Right ventricle myocardium inferior (tissue), 1 donor: ENCODE data around the gene BUD13. TPM values are rescaled to one million over a fixed set of nuclear protein-coding genes. Genes with fewer than 3 reads are reported as not detected.
"Not testable (repeated sequence)": the region's sequence is repeated elsewhere in the genome, so short reads cannot be mapped to it uniquely, and the experiment has no call there.

Experiments
- ATAC-seq: fragments of 200-7000 bp; cut with Tn5 transposase; one replicate; pipeline ENCODE4 v1.9.1; 2020; ENCODE audit warnings: mild to moderate bottlenecking, moderate library complexity
- DNase-seq: peaks from one replicate; pipeline ENCODE4 v3.0.0; 2021; ENCODE audit errors: missing footprints
- intact Hi-C: fragments of 100-400 bp; cut with DNase I; formaldehyde crosslinking; loops from one replicate; pipeline ENCODE4 v1.11.0; 2022
- total RNA-seq: library from RNA; stranded (reverse); fragmentation: NEBNext Ultra II Directional; extraction: Animal tissue kit (Norgen Biotek cat#: 25700); gene quantifications from one replicate; pipeline ENCODE4 v1.2.1, GENCODE V29; 2021
- donor health status: DM: no; HTN: yes; CAD: no; lungs with severe emphysema.

Gene BUD13
- total RNA-seq, 1 donor from 2014 or later: 7.8 TPM

DNA sequence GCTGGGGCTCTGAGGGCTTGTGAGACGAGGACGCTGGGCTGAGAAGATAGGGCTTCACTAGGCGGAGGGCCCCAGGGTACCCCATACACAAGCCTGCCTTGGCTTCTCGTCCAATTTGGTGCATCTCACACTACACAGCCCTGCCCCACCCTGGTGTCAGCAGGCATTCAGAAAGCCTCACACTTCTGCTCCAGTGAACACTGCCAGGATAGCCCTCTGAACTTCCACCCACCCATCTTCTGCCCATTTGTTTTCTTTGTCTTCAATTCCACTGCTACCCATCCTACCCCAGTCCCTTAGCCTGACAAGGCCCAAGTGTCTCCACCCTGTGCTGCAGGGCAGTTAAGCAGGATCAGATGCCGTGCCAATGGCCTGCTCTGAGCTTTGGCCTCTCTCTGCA is 1.9 kb upstream of the BUD13 start:
- ATAC-seq: no peak
- intact Hi-C loops: loop anchor here (5.0 kb wide), 1 partner anchor 458 kb away; the partner anchor contains the start of genes PCSK7 and RNF214
- no peak for DNase-seq

DNA sequence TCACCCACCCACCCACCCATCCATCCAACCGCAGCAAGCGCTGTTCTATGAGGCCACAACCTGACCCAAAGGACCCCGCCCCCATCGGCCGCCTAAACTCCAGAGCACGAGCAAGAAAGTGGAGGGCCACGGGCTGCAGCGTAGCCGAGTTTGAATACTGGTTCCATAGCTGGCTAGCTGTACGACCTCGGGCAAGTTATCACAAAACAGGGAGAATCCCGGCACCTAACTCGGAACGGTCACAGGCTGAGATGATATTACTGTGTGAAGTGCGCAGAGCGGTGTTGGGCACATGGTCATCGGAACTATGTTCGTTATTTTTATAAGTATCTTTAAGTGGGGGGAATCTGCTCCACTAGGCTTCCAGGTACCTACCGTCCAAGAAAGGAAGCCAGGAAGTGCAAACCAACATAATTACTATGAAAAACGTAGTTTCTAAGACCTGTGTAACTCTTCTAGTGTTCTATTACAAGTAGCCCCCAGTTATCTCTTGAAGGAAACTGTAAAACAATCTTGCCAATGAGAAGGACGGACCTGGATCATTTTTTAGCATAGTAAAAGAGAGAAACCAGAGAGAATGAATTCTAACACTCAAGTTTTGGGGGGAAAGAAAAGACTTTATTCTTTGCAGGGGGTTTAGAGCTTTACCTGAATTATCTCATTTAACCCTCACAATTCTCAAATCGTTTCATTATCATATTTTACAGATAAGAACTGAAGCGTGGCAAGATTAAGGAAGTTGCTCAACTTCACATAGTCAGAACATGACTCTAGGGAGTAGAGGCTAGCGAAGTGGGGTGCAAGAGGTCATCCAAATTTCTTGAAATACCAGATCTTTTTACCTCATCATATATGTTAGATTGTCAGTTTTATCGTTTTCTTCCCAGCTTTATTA is 663 bp upstream of the BUD13 start:
- intact Hi-C loops: loop anchor here (5.0 kb wide), 1 partner anchor 459 kb away; the partner anchor contains the start of genes PCSK7 and RNF214

DNA sequence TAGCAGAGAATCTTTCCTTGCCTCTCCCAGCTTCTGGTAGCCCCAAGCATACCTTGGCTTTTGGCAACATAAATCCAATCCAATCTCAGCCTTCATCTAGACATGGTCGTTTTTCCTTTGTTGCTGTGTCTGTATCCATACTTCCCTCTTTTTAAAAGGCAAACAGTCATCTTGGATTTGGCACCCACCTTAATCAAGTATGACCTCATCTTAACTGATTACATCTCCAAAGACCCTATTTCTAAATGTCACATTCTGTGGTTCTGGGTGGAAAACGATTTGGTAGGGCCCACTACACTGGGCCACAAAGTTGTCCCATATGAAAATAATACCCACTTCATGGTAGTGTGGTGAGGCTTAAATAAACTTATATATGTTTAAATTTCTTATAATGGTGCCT is 852 bp downstream of the BUD13 start:
- intact Hi-C loops: loop anchor here (5.0 kb wide), 1 partner anchor 460 kb away; the partner anchor contains the start of genes PCSK7 and RNF214
- ATAC-seq (no peak), DNase-seq (no peak)

More for the DNA sequence above, 663 bp upstream of the BUD13 start:
- DNase-seq (no peak), ATAC-seq (peak; percentile 59)

DNA sequence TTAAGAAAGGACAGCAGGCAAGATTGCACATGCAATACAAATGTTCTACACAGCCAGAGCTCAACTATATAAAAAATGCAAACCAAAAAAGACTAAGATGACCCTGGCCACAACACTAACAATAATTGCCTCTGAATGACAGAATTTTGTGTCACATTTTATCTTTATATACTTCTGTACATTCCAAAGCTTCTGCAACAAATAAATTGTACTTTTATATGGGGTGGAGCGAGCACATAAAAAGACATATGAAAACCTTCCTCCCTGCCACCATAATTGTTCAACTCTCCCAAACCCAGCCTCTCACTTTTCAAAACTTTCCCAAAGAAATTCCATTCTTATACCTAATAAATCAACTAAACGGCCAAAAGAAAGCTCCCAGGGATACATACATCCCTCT is 10.7 kb downstream of the BUD13 start:
- no peak for DNase-seq
- intact Hi-C loops: no loop called here
- no peak for ATAC-seq

DNA sequence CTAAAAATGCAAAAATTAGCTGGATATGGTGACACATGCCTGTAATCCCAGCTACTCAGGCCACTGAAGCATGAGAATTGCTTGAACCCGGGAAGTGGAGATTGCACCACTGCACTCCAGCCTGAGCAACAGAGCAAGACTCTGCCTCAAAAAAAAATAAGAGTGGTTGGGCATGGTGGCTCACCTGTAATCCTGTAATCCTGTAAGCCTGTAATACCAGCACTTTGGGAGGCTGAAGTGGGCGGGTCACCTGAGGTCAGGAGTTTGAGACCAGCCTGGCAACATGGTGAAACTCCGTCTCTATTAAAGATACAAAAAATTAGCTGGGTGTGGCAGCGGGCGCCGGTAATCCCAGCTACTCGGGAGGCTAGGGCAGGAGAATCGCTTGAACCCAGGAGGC is 16.7 kb downstream of the BUD13 start:
- ATAC-seq, intact Hi-C loops, DNase-seq: not testable (repeated sequence)

DNA sequence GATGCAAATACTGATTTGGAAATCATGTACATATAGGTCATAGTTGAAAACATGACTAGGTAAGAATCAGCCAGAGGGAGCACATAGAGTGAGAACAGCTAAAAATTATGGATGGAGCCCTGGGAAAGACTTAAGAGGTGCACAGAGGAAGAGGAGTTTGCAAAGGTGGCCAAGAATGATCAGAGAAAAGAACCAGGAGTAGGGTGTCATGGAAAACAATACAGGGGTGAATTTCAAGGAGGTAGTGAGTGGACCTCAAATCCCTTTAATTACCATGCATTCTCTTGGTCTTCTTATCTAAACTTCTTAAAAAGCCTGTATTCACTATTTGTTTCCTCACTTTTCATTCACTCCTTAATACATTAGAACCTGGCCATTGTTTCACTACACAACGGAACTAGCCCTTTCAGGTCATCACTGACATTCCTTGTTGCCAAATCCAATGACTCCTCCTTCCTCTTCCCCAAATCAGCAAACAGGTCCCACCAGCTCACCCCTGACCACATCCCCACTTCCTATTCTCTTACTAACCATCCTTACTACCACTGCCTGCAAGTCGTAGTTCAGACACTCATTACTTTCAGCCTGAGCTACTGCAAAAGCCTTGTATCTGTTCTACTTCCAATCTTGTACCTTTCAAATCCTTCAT is 22.6 kb downstream of the BUD13 start:
- no peak for DNase-seq
- no peak for ATAC-seq
- intact Hi-C loops: no loop called here

DNA sequence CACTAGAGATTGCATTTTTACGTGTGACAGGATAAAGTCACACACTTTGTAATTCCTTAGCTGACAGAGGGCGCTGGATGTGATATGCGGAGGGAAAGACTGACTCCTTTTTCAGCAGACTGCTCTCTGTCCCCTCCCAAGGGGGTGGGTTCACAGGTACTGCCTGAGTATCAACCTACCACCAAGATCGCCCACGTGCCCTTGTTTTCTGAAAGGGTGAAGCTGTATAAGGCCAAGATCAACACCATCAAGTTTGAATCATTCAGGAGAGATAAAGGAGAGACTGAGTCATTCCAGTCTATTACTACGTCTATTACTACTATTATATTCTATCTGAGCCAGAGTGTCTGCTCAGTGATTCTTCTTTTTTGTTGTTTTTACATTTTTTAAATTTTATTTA is 30.7 kb downstream of the BUD13 start:
- ATAC-seq (no peak), DNase-seq (no peak)
- intact Hi-C loops: no loop called here

DNA sequence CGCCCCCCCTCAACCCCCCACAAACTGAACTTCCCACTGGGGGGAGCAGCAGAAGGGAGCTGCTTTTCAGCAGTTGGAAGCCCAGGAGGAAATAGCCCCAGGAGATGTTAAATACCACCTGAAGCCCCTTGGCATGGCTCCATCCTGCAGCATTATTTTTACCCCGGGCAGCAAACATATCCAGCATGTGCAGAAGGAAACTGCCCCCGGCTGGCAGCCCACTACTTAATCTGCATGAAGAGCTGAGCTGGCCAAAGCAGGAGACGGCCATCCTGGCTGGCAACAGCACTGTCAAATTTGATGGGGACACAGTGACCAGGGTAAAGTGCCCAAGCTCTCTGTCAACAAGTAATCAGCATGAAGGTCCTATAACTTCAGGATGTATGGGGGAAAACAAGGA is 32.0 kb downstream of the BUD13 start:
- DNase-seq: no peak
- intact Hi-C loops: no loop called here
- ATAC-seq: no peak

DNA sequence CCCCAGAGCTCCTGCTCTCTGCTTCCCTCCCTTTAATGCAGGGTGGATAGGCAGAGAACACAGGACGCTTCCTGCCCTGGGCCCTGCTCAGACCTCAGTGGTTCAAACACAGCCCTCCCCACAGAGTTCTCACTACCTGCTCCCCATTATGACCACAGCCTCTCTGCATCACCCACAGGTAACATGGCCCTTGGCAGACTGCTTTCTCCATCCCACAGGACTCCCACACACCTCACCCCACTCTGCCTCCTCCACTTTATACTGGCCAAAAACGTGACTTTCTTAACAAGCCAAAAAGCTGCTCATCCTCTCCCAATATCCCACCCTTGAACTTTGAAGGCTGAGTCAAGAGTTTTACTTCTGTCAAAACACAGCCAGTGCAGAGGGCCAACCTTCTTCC is 33.8 kb downstream of the BUD13 start:
- intact Hi-C loops: no loop called here
- ATAC-seq (no peak), DNase-seq (no peak)

DNA sequence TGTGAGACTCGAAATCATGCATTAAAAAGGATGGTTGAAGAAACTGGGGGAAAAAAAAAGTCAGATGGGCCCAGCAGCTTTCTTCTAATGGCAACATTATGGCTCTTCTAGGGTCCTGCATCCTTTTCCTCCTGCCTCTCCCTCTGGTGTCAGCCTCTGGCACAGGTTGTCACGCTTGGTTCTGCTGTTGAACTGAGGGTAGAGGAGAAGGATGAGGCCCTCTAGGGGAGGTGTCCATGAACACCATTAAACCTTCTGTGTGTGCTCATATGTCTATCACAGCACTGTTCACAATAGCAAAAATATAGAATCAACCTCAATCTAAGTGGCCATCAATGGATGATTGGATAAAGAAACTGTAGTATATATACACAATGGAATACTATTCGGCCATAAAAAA is 36.0 kb downstream of the BUD13 start:
- intact Hi-C loops: no loop called here
- ATAC-seq (no peak), DNase-seq (no peak)

DNA sequence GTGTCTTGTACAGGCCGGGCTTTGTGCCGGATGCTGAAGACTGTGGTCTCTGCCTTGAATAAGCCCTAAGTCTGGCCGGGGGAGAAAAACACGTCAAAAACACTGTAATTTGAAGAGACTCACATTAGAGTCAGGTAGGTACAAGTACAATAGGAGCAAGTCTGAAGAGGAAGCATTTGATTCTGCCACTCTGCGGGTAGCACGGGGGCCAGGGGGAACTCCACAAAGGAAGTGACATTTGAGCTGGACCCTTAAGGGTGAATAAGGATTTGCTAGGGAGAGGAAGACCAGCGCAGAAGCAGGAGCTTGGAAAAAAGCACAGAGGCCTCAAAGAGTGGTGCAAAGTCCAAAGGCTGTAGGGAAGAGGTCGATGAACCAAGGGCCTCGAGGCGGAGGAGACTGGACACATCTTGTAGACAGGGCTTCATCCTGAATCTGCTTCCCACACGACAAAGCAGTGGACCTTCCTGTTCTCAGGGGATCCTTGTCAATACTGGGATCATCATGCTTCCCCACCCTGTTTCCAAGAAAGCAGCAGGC is 38.7 kb downstream of the BUD13 start:
- intact Hi-C loops: no loop called here
- no peak for ATAC-seq

DNA sequence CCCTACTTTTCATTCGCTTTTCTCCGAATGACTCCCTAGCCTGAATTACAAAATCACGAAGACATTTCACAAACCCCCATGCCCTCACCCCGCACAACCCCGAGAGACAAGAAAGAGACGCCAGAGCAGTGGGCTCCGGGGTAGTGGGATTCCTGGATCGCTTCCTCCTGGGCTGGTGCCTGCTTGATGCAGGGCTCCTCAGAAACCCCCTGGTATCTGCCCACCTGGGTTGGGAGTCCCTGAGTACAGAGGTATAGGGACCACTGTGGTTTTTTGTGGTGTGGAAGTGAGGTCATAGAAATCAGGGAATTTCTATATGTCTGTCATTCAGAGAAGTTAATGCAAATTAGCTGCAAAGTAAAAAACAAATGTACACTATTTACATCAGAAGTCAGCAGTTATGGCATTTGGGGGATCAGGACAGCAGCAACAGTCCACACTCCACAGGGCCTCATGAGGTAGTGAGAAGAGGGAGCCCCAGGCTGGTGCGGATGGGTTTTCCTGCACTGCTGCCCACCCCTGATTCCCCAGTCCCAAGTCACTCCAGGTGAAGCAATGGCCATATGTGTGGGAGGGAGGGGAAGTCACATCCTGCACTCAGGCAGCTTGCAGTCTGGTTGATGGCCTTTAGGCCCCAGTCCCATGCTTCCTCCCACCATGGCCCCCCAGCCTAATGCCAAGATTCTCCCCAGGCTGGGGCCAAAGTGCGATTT is 39.6 kb downstream of the BUD13 start:
- DNase-seq (no peak), ATAC-seq (no peak)
- intact Hi-C loops: no loop called here

More for the DNA sequence above, 38.7 kb downstream of the BUD13 start:
- no peak for DNase-seq

DNA sequence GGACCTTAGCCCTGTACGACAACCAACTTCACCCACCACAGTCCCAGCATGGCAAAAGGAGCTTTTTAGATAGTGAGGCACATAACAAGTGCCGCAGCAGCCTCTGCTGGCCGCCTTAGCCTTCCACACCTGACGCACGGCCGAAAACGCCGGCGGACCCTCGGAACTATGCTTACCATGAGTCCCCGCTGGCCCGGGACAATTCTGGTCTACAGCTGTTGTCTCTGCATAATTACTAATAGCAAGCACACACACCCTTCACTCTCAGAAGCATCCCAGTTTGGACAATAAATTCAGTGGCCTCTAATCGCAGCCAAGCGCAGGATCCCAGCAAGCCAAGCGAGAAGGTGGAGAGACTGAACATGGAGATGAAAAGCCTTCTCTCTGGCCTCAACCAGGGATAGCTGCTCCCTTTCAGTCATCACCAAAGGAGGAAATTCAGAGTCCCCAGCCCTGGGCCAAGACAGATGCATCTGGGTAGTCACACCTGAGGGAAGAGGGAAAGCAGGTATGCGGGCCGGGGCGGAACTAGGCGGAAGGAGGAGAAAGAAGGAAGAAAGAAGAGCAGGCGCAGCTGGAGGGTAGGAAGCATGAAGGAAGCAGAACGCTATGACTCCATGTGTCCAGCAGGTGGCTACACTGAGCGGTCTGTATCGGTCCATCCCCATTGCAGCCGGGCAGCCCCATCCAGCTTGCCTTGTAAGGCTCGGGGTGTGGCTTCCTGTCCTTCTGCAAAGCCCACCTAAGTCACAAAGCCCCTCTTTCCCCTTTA is 40.3 kb downstream of the BUD13 start:
- DNase-seq: no peak
- peak; percentile 66 for ATAC-seq
- intact Hi-C loops: no loop called here

DNA sequence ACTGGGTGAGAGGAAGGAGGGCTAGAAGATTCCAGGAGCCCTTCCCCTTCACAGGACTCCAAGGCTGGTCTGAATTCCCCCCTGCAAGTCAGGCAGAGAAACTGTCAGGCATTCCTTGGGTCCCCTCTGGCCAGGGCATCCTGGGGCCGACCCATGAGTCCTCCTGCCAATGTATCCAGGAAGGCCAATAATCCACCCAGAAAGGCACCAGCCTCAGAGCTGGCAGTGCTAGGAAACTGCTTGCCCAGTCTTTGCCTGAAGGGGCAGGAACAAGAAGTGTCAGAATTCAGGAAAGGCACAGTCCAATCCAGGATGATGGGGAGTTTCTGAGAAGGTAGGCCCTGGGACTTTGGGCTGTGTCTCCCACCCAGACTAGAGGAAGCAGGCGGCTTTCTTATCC is 41.0 kb downstream of the BUD13 start:
- intact Hi-C loops: no loop called here
- ATAC-seq (no peak), DNase-seq (no peak)

DNA sequence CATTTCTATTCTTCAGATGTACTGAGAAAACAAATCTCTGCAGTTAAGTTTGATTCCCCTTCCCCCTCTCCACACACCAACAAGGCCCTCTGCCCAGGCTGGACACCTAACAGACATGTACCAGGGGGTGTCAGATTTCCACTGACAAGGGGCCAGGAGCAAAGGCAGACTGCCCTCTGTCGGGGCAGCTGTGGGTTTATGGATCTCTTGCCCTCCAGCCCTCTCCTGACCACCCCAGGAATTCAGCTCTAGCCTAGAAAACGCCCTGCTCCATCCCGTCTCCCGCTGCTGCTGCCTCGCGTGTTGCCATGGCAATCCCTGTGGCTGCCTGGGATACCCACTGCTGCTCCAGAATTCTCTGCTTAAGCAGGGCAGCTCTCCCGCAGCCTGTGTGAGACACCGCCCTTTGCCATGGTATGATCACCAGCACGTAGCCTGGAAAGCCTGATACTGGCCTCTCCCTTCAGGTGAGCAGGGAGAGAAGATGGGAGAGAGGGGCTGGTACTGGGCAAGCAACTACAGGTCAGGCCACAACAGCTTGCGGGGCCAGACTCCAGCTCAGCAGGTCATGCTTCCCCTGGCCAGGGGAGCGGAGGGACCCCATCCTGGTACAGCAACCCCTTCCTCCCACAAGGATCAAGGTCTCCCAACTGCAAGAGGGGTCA is 41.6 kb downstream of the BUD13 start:
- intact Hi-C loops: no loop called here
- DNase-seq (no peak), ATAC-seq (peak; percentile 20)

DNA sequence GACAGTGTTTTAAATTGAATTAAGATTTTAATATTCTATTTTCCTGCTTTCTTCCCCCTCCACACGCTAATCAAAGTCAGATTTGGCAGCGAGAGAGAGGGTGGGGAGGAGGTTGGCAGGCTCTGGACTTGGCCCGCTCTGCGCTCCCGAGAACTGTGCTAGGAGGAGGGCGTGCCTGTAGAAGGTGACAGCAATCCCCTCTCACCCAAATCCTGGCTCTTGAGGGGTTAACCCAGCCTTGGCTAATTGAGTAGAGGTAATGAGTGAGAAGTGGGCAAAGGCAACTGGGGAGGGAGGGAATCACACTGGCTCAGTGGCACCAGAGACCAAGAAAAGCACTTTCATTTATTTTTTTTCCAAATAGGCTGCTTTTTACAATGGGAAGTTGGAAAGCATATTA is 42.2 kb downstream of the BUD13 start:
- DNase-seq (no peak), ATAC-seq (peak; percentile 55)
- intact Hi-C loops: no loop called here

DNA sequence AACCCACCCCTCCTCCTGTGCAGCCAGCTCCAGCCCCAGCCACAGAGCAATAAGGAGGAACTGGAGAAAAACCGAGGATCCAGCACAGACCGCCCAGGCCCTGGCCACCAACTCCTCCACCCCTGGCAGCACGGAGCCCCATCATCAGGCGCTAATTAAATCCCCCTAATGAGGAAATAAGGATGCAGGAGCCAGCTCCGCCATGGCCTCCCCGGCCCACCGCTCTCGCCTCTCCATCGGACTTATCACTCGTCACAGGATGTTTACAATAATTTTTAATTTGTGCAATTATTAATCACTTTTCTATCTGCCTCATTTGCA is 42.6 kb downstream of the BUD13 start:
- no peak for ATAC-seq
- DNase-seq: no peak
- intact Hi-C loops: no loop called here
